Endothelial cell of umbilical vein (primary cell): ENCODE data around the gene CSN3.

Source experiments
- EZH2 ChIP-seq: IDR thresholded peaks from 2 replicates; pipeline ENCODE4 v1.6.1; 2012; ENCODE audit warnings: borderline replicate concordance, low read depth, mild to moderate bottlenecking, moderate library complexity, low read length, inconsistent platforms; ENCODE audit not compliant: severe bottlenecking
- FOS ChIP-seq: IDR thresholded peaks from 2 replicates; pipeline ENCODE4 v1.6.1; 2011; ENCODE audit warnings: mild to moderate bottlenecking, low read length, moderate library complexity, borderline replicate concordance; ENCODE audit not compliant: insufficient read depth
- GATA2 ChIP-seq: IDR thresholded peaks from 2 replicates; pipeline ENCODE4 v1.7.0; 2011; ENCODE audit warnings: low read depth, mild to moderate bottlenecking, moderate library complexity, mixed read lengths, low read length; ENCODE audit not compliant: insufficient read length, insufficient read depth
- JUN ChIP-seq: IDR thresholded peaks from 2 replicates; pipeline ENCODE4 v1.6.1; 2011; ENCODE audit warnings: borderline replicate concordance, low read depth; ENCODE audit not compliant: insufficient read length, insufficient read depth
- MYC ChIP-seq: IDR thresholded peaks from one replicate; pipeline ENCODE4 v1.6.1; 2011; ENCODE audit warnings: mild to moderate bottlenecking, low read depth, low read length
- POLR2A ChIP-seq: IDR thresholded peaks from 2 replicates; pipeline ENCODE4 v1.6.1; 2012; ENCODE audit warnings: low read depth, mild to moderate bottlenecking, control low read depth, low read length
- POLR2AphosphoS5 ChIP-seq: IDR thresholded peaks from 2 replicates; pipeline ENCODE4 v1.6.1; 2012; ENCODE audit warnings: low read depth, mild to moderate bottlenecking, control low read depth, low read length, moderate library complexity; ENCODE audit not compliant: insufficient read depth
- TF ChIP-seq, protein P1 (sequence below), 2 donors: IDR thresholded peaks; 1 replicate in 1 of 2; 2 replicates in 1 of 2; pipeline ENCODE4 v1.5.1; 2011; ENCODE audit warnings: low read length in 2 of 2, mild to moderate bottlenecking in 2 of 2, moderate library complexity in 2 of 2, control low read depth in 1 of 2, inconsistent platforms in 1 of 2, low read depth in 1 of 2; ENCODE audit not compliant: insufficient read depth in 1 of 2; ENCODE audit errors: extremely low read depth in 1 of 2
- TF ChIP-seq, protein P2 (sequence below): IDR thresholded peaks from 2 replicates; pipeline ENCODE4 v1.6.1; 2011; ENCODE audit not compliant: insufficient read depth, insufficient read length

DNA sequence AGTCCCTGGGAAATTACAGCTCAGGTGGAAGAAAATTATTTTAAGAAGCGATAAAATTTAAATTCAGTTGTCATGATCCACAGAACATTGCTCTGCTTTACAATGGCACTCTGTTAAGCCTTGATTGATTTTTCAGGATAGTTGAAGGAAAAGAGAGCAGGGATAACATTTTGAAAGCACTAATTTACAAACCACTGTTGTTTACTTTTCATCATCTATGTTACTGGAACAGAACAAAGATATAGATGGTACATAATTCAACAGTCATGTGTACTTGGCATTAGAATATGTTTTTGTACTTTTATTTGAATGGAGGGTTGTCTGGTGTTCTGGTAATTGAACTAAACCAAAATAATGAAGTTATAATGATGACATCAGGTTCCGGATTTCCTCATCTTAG, 49.5 kb upstream of the CSN3 start:
- TF ChIP-seq EZH2 (no peak), POLR2AphosphoS5 (no peak), MYC (no peak), POLR2A (no peak), FOS (no peak), JUN (no peak), GATA2 (no peak)
- TF ChIP-seq, protein P1, sequence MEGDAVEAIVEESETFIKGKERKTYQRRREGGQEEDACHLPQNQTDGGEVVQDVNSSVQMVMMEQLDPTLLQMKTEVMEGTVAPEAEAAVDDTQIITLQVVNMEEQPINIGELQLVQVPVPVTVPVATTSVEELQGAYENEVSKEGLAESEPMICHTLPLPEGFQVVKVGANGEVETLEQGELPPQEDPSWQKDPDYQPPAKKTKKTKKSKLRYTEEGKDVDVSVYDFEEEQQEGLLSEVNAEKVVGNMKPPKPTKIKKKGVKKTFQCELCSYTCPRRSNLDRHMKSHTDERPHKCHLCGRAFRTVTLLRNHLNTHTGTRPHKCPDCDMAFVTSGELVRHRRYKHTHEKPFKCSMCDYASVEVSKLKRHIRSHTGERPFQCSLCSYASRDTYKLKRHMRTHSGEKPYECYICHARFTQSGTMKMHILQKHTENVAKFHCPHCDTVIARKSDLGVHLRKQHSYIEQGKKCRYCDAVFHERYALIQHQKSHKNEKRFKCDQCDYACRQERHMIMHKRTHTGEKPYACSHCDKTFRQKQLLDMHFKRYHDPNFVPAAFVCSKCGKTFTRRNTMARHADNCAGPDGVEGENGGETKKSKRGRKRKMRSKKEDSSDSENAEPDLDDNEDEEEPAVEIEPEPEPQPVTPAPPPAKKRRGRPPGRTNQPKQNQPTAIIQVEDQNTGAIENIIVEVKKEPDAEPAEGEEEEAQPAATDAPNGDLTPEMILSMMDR (IDR thresholded peaks at IDR 0.05; ENCODE audit: extremely low read depth in 1 of 2, insufficient read depth in 1 of 2, low read depth in 1 of 2, low read length in 2 of 2): no peak
- TF ChIP-seq, protein P2, sequence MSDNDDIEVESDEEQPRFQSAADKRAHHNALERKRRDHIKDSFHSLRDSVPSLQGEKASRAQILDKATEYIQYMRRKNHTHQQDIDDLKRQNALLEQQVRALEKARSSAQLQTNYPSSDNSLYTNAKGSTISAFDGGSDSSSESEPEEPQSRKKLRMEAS: no peak
